Measurements from ENCODE around the gene ABCA12.

- no peak for TF ChIP-seq CTCF (IDR thresholded peaks at IDR 0.05; ENCODE audit: insufficient read depth, low read length)
- no peak for TF ChIP-seq POLR2AphosphoS5 (IDR thresholded peaks at IDR 0.05; ENCODE audit: low read depth)
Observed at GRCh38 chr2:215083146-215083545, 55.3 kb downstream of the ABCA12 start.
